Medulla oblongata (tissue), 1 donor: ENCODE data around the gene EVA1C.
A peak's percentile ranks its signal among the peaks of the same experiment; 100 is the strongest.
"Not testable (repeated sequence)": the region's sequence is repeated elsewhere in the genome, so short reads cannot be mapped to it uniquely, and the experiment has no call there.

ENCODE experiments used
- DNase-seq: peaks from one replicate; pipeline ENCODE4 v3.0.0-alpha.2; 2015; ENCODE audit errors: extremely low spot score

EVA1C gene

DNA sequence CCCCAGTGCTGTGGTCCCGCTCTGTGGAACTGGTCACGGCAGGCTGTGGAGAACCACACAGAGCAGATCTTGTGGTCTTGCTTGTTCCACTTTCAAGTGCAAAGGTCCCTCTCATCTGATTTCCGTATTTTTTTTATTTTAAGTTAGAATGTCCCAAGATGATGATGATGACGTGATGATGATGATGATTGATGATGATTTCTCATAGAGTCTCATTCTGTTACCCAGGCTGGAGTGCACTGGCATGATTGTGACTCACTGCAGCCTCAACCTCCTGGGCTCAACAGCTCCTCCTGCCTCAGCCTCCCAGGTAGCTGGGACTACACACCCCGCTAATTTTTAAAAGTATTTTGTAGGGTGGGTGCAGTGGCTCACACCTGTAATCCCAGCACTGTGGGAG, 12.2 kb downstream of the EVA1C start:
- no peak for DNase-seq

DNA sequence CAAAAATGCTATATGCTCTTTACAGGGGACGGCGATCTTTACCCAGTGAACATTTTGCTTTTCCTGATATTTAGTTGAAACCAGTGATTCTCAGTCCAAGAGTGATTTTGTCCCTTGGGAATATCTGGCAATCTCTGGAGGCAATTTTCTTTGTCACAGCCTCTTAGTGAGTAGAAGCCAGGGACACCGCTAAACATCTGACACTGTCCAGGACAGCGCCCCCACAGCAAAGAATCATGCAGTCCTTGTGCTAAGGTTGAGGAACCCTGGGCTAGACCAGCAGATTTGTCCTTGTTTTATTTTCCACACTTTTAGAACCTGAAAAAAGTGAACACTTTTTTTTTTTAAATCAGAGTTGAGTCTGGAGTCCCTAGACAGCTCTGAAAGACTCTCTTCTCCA, 13.1 kb downstream of the EVA1C start:
- DNase-seq, result peak; percentile 41

GRCh38 chr21:32426066-32426465, 13.6 kb downstream of the EVA1C start:
- no peak for DNase-seq

- peak; percentile 85 for DNase-seq
Measured at GRCh38 chr21:32426592-32427051, 14.1 kb downstream of the EVA1C start.

DNA sequence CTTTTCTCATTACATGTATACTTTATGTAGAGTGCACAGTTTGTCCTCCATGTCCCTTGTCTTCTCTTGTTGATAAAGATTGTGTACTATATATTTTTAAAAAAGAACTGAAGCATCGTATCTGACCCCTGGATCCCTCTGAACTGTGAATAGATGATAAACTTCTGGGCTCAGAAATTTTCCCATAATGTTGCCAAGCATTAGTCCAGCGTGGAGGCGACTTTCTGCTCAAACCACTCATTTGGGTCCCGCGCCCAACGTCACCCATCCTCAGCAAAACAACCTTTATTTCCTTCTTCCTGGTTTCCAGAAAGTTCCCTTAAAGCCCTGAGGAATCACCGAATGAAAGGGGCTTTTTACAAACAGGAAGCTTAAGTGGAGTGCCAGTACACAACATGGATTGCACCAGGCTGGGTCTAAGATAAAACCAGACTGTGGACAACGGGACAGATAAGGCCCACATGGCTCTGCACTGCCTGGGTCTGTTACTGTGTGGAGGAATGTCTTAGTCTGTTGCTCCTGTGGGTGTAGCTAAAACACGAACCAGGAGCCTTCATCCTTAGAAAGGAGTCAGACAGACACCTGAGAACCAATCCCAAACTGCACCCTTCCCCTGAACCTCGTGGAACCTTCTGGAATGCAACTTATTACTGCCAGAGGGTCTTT, 15.6 kb downstream of the EVA1C start:
- no peak for DNase-seq

- not testable (repeated sequence) for DNase-seq
Measured at GRCh38 chr21:32432982-32433660, 20.6 kb downstream of the EVA1C start.

DNA sequence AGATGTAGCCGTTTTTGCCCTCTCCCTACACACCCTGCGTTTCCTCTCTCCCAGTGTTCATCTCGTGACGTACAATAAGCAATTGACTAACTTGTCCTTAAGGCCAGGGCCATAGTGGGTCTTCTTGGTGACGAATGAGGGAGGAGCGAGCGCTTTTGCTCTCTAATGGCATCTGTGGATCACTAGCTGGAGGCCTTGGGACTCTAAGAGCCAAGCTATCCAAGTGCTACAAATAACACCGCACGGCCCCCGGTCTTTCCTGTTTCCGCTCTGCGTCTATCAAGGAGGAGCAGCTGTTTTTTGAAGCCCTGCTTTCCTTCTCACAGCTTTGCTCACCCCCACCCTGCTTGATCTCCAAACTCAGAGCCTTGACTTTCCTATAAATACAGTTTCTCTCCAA, 25.2 kb downstream of the EVA1C start:
- no peak for DNase-seq

DNA sequence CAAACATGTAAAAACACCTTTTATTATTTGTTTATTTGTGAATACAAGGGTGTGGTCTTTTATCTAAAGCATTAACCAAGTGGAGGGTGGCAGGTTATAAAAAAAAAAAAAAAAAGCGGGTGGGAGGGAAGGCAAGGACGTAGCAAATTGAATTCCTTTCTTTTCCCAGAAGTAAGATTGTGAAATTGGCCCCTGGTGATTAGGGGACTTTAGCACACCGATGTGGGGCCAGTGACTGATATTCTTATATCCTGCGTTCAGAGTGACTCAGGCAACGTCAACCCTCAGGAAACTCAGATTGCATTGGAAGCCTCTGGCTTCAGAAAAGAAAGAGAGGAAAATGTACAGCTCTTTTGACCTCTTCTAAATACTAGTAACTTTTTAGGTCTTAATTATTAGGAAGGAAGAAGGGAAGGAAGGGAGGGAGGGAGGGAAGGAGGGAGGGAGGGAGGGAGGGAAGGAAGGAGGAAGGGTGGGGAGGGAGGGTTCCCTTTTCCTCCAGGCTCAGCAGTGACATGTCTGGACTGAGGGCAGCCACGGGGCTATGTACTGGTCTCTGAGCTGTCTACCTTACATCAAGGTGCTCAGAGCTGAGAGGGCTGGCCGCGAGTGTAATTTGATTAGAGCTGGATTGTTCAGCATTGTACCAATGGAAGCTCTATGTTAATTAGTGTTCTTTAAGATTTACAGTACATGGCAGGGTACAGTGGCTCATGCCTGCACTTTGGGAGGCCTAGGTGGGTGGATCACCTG, 30.2 kb downstream of the EVA1C start:
- no peak for DNase-seq

DNA sequence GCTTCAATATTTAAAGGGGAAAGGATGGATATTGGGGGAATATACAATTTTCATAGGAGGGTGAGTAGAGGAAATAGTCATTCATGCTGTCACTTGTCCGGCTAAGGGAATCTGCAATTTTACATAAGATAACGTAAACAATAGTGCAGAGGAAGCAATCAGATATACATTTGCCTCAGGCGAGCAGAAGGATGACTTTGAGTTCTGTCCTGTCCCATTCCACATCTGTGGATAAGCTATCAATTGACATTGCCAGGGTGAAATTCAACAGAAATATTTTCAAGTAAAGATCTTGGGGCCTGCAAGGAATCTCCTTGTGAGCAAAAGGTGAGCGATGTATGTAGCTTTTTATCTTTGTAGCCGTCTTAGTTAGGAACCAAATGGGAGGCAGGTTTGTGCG, 32.6 kb downstream of the EVA1C start:
- DNase-seq, result no peak

DNA sequence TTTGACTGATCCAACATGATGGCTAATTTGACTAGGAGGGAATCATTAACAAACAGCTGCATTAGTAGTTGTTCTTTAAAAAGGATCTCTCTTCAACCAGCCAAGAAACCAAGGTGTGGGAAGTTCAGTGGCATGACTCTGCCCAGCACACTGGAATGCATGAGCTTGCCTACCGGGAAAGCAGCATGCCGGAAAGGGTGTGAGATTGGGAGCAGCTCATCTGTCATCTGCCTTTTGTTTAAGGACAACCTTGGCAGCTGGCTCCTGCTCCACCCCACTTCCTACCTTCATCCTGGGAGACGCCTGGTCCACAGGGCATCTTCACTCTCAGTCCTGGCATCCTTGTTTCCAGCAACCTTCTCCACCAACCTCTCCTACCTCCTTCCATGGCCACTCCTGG, 33.9 kb downstream of the EVA1C start:
- DNase-seq, result not testable (repeated sequence)

GRCh38 chr21:32447224-32447623, 34.7 kb downstream of the EVA1C start:
- DNase-seq, result no peak

- no peak for DNase-seq
Measured at GRCh38 chr21:32448803-32449594, 36.5 kb downstream of the EVA1C start.

DNA sequence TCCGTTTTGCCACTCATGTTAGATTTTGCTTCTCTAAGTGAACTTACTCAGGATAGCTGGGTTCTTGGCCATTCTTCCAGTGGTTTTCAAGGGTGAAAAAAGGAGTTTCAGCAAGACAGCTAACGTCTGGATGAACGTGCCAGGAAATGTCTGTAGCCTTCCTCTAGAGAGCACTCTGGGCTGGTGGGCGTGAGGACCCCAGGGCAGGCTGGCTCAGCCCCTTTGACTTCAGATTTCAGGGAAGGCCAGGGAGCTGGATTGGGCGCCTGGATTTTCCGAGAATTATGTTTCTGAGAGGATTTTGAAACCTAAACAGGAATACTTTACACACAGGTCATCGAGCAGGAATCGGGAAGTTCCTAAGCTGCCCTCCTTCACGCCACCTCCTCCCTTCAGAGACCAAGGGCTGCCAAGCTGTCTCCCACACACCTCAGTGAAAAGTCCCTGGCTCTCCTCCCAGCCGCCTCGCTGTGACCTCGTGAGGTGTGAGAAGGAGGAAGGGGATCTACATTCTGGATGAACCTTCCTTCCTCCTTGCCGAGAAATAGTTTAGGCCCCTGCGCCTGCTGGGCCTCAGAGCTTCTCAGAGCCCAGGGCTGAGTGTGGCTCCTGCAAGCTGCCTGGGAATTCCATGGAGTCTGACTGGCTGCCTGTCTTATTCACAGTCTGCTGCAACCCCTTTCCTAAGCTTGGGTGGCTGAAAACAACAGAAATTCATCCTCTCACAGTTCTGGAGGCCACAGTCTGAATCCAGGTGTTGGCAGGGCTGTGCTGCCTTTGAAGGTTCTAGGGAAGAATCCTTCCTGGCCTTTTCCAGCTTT, 38.6 kb downstream of the EVA1C start:
- not testable (repeated sequence) for DNase-seq

DNA sequence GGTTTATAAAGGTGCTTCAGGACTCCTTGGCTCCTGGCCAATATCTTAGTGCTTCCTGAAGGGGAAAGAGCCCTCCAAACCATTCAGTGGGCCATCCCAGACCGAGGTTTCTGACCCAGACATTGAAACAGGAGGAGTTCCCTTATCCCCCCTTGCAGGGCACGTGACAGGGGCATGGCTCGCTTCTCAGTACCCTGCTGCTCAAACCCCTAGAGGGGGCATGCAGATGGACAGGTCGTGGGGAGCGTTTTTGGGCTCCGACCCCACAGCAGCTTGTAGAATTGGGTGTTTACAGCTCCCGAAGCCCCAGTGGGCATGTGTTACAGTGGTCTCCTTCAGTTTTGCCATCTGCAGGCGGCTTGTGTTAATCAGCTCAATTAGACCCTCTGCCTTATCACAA, 39.7 kb downstream of the EVA1C start:
- DNase-seq, result not testable (repeated sequence)

GRCh38 chr21:32452641-32453040, 40.1 kb downstream of the EVA1C start:
- DNase-seq, result no peak

DNA sequence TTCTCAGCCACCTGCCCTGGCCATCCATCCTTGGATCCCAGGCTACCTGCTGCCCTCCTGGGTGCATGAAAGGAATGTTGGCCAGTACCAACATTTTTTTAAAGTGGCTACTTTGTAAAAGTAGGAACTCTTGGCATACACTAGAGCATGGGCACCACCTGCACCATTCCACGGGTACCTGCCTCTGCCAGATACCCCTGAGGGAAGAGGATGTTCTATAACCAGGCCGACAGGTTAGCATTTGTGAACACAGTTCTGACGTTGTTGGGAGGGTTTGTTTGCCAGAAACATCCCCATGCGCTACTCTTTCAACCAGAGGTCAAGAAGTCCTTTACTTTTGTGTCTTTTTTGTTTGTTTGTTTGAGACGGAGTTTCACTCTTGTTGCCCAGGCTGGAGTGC, 43.0 kb downstream of the EVA1C start:
- DNase-seq, result no peak

DNA sequence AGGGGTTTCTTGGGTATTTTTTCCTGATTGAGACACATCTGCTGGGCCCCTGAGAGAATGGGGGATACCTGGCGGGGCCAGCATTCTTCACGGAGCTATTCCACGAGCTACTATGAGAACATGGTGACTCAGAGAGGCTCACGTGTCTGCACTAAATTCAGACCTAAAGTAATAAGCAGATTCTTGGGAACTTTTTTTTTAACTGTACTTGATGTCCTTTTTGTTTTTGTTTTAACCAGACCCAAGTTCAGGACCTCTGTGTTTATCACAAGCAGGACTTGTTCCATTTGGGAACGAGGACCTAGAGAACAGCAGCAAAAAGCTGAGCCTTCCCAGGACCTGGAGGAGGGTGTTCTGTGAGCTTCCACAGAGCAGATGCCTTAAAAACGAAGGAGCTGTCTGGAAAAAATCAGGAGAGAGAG, 44.0 kb downstream of the EVA1C start:
- no peak for DNase-seq

- DNase-seq, result peak; percentile 29
Measured at GRCh38 chr21:32457360-32457840, 44.9 kb downstream of the EVA1C start.

GRCh38 chr21:32457962-32458361, 45.5 kb downstream of the EVA1C start:
- DNase-seq, result no peak

DNA sequence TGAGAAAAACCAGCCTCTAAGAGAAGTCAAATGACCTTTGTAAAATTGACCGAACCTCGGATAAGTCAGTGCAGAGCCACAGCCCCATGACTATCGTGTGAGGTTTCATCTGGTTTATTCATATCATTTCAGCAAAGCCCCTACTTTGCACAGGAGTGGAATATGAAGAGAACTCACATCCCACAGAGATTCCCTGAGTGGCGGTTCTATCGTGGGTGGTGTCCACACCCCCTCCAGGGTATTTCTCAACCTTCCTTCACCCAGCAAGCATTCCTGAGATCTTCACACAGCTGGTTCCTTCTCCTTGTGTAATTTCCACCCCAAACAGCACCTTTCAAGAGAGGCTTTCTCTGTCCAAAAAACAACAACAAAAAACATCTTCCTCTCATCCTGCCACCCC, 47.5 kb downstream of the EVA1C start:
- DNase-seq, result no peak

- DNase-seq, result no peak
Measured at GRCh38 chr21:32461503-32461902, 49.0 kb downstream of the EVA1C start.
